ENCODE measurements around the gene DZIP3.

DNA sequence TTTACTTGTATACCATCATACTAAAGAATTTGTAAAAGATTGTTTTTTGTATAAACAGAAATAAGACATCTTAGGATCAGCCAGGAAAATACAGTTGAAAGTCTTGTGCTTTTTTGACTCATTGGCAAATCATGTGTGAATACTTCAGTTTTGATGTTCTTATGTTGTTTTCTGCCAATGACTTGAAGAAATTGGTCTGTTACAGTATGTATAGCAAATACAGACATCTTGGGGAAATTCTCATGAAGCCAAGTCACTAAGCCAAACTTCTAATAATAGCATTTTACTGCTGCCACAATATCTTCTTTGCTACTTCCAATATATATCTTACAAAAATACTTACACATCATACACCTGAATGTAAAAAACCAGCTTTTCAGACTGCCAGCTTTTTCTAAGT, 83.2 kb downstream of the DZIP3 start:
- TF ChIP-seq SP1 (IDR thresholded peaks at IDR 0.05) (no peak), SUZ12 (IDR thresholded peaks at IDR 0.05) (no peak), ZNF384 (IDR thresholded peaks at IDR 0.05) (no peak), FOXK2 (IDR thresholded peaks at IDR 0.05) (no peak), TARDBP (IDR thresholded peaks at IDR 0.05) (no peak), ELF4 (IDR thresholded peaks at IDR 0.05) (no peak), LEF1 (IDR thresholded peaks at IDR 0.05; ENCODE audit: borderline replicate concordance) (no peak), L3MBTL2 (conservative IDR thresholded peaks at IDR 0.05) (no peak)
- TF ChIP-seq, protein P1, sequence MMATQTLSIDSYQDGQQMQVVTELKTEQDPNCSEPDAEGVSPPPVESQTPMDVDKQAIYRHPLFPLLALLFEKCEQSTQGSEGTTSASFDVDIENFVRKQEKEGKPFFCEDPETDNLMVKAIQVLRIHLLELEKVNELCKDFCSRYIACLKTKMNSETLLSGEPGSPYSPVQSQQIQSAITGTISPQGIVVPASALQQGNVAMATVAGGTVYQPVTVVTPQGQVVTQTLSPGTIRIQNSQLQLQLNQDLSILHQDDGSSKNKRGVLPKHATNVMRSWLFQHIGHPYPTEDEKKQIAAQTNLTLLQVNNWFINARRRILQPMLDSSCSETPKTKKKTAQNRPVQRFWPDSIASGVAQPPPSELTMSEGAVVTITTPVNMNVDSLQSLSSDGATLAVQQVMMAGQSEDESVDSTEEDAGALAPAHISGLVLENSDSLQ (IDR thresholded peaks at IDR 0.05) = no peak

All from HEK293T (cell line).